ENCODE results near the gene KAZN.
"Not testable (repeated sequence)": the region's sequence is repeated elsewhere in the genome, so short reads cannot be mapped to it uniquely, and the experiment has no call there.

KAZN gene

DNA sequence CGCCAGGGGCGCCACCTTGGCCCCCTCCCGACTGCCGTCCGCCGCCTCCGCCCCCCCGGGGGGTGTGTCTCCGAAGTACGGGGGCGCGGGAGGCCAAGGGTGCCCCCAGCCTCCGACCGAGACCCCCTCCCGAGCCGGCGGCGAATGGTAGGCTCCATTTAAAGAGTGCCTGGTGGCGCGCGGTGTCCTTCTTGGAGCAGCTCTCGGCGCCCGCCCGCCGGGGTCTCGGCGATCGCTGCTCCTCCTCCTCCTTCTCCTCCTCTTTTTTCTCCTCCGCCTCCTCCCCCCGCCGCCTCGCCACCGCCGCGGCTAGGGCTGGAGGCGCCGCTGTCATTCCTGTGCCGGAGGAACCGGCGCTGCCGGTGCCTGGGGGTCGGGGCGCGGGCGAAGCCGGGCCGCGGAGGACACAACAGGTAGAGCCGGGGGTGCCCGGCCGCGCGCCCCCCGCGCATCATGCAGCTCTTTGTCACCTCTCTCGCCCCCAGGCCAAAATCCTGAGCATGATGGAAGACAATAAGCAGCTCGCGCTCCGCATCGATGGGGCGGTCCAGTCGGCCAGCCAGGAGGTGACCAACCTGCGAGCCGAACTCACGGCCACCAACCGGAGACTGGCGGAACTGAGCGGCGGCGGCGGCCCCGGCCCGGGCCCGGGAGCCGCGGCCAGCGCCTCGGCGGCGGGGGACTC is at the start of gene KAZN:
TSS of gene KAZN (plus strand) at position 188 of the 685 bp plus-strand sequence.
- DNase-seq, result no peak

- no peak for DNase-seq
Observed at GRCh38 chr1:14549897-14550620, 48.4 kb upstream of the KAZN start.

GRCh38 chr1:14551386-14551785 is 47.1 kb upstream of the KAZN start:
- DNase-seq, result no peak

DNA sequence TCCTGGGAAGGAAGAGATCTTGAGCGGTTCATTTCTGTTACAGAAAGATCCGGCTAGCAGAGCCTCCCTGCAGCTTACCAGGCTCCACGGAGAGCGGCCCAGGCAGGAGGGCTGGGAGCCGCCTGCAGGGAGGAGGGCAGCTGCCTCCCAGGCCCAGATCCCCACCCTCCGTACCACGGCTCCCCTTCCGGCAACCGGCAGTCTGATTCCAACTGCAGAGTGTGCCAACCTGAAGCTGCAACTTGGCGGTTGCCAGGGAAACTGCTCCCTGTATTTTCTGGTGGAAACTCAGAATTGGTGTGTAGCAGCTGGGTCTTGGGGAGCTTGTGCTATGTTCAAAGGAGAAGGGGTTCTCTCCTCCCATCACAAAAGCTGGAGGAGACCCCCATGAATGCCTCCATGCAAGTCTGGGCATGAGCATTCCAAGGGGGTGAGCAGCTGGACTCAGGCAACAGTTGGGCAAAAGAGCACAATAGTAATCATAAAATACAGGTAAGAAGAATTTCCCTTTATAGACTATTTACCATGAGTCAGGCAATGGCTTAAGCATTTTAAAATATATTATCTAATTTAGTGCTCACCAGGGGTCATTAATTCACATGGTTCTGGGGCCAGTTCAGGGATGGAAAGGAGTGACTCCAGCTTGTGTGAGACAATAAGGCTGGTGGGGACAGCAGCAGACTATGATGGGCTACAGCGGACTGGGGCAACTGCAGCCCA is 46.1 kb upstream of the KAZN start:
- no peak for DNase-seq

DNA sequence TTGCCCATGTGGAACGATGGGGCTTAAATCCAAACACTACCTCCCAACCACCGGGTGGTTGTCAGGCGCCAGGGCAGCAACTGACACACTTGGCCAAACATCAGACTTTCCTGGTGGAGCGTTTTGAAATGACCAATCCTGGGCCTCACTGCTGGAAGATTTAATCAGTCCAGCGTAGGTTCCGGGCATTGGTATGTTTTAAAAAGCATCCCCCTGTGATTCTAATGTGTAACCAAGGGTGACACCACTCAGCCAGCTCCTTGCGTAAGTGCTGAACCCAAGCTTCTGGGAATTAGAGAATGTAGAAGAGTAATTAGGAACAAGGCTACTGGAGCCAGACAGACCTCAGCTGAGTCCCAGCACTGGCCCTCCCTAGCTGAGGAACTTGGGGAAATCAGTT is 44.8 kb upstream of the KAZN start:
- no peak for DNase-seq

- no peak for DNase-seq
Observed at GRCh38 chr1:14555091-14555490, 43.4 kb upstream of the KAZN start.

- DNase-seq, result no peak
Observed at GRCh38 chr1:14561014-14561693, 37.3 kb upstream of the KAZN start.

GRCh38 chr1:14565090-14565489 is 33.4 kb upstream of the KAZN start:
- DNase-seq, result no peak

- DNase-seq, result no peak
Observed at GRCh38 chr1:14567056-14567455, 31.4 kb upstream of the KAZN start.

DNA sequence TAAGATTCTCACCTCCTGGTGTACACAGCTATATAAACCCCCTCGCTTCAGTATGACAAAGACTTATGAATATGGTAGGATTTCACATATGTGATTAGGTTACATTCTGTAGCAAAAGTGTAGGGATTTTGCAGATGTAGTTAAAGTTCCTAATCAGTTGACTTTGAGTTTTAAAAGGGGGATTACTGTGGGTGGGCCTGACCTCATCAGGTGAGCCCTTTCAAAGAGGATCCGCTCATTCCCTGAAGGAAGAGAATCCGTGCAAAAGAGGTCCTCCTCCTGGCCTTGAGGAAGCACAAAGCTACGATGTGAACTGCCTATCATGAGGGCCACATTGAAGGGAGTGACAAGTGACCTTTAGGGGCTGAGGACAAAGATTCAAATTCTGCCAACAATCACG is 30.6 kb upstream of the KAZN start:
- DNase-seq, result no peak

GRCh38 chr1:14568716-14569355 is 29.6 kb upstream of the KAZN start:
- no peak for DNase-seq

GRCh38 chr1:14570514-14570913 is 28.0 kb upstream of the KAZN start:
- no peak for DNase-seq

DNA sequence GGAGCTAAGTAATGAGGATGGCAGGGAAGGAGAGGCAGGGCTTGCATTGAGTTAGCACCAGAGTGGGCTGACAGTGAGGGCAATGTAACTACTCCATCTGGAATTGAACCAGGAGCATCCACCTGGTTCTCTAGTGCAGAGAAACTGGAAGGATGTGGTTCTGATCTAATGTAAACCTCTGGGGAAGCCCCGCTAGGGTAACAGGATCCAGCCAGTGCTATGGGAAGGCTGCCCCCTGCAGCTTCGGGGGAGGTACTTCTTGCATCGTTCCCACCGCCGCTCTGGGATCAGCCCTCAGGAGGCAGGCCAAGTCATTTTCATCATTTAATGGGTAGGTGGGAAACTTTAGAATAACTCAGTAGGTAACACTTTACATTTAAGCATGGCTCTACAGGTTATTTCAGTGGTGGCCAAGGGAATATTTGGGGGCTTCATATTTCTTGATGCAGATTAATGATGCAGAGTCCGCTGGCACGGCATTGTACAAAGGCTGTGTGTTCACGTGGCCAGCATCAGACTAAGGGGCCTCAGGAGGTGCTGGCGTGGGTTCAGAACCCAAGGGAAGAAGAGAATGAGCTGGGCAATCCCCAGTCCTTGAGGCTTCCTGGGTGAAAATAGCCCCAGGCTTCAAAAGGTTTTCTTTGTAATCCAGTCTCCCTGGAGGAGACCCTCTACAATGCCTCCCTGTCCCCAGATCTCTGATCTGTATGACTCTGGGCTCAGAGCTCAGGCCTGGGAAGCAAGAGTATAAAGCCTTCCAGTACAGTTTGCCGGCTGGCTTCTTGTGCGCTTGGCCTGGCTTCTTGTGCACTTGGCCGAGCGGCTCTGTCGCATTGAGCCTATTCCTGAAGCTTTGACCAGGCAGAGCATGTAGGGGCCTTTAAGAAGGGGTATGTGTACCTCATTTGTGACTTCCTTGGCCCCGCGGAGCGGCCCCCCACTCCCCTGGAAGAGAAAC is 26.4 kb upstream of the KAZN start:
- no peak for DNase-seq

DNA sequence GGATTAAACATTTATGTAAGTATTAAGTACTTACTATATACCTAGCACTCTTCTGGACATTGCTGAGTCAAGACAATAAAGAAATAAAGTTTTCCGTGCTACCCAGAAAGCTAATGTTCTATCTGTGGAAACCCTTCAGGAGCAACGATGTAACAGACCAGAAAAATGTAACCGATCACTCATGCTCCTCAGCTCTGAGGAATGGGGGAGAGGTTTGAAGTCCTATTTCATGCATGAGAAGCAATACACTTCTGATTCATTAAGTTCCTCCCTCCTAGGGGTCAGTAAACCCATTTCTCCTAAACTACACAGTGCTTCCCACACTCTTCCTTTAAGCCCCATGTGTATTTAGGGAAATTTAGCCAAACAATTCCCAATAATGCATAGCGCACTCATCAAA is 25.6 kb upstream of the KAZN start:
- no peak for DNase-seq

DNA sequence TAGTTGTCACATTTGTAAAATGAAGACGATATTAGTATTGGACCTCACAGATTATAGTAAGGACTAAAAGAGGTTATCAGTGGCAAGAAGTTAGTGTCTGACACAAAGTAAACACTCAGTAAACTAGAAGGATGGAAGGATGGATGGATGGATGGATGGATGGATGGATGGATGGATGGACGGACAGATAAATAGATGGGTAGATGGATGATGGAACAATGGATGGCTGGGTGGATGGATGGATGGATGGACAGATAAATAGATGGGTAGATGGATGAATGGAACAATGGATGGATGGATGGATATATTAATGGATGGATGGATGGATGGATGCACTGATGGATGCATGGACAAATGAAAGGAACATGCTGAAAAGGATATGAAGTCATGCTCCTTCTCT is 22.3 kb upstream of the KAZN start:
- no peak for DNase-seq

- DNase-seq, result no peak
Observed at GRCh38 chr1:14577261-14577660, 21.2 kb upstream of the KAZN start.

DNA sequence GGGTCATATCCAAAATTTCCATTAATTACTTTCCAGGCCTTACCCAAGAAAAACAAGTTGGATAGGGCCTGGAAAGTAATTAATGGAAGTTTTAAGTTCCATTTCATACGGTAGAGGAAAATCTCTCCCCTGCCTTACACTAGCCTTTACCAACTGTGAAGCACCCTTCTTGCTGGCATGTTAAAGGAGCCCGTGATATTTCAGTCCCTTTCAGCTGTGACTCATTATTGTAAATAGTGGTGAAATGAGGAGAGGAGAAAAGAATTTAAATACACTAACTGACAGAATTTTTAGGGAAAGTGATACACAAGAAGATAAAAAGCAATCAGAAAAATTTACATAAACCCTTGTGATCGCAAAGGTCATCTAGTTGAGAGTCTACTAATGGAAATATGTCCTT is 20.3 kb upstream of the KAZN start:
- DNase-seq, result no peak

GRCh38 chr1:14580295-14580694 is 18.2 kb upstream of the KAZN start:
- DNase-seq, result not testable (repeated sequence)

DNA sequence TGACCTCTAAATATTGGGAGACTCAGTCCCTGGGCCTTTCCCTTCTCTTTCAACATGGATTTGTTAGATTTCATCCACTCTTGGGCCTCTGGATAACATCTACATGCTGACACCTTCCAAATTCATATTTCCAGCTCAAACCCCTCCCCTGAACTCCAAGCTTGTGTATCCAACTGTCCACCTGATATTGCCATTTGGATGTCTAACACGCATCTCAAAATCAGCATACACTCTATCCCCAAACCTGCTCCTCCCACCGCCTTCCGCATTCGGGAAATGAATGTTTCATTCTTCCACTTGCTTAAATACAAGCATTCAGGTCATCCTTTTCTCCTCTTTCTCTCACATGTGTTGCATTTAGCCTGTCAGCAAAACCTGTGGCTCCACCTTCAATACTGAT is 17.5 kb upstream of the KAZN start:
- no peak for DNase-seq

DNA sequence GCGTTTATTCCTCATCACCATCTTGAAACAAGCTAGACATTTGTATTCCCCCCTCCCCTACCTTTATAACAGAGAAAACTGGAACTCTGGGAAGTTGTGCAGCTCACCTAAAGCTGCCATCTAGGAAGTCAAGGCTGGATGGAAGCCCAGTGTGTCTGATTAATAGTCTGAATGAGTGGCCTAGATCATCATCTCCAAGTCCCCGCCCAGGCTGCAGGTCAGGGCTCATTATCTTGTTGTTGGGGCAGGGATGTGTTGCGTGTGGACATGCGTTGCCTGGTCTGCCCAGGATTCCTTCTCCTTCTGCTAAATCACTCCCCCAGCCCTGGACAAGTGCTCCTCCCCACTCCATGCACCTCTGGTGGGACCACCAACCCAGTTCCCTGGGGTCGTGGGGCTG is 14.7 kb upstream of the KAZN start:
- DNase-seq, result no peak

GRCh38 chr1:14585728-14586127 is 12.8 kb upstream of the KAZN start:
- no peak for DNase-seq
